Measurements from ENCODE around the gene VRK1.

Gene VRK1

GRCh38 chr14:96897184-96897583, 100.0 kb downstream of the VRK1 start:
- Histone ChIP-seq H3K9ac (ENCODE audit: low read length) (no peak overlapping the region), H3K4me1 (ENCODE audit: low read length) (peaks cover 12% of the 10 kb centered on the region)
- no peak for TF ChIP-seq EZH2phosphoT487 (IDR thresholded peaks at IDR 0.05; ENCODE audit: low read length)
- TF ChIP-seq, protein P1, sequence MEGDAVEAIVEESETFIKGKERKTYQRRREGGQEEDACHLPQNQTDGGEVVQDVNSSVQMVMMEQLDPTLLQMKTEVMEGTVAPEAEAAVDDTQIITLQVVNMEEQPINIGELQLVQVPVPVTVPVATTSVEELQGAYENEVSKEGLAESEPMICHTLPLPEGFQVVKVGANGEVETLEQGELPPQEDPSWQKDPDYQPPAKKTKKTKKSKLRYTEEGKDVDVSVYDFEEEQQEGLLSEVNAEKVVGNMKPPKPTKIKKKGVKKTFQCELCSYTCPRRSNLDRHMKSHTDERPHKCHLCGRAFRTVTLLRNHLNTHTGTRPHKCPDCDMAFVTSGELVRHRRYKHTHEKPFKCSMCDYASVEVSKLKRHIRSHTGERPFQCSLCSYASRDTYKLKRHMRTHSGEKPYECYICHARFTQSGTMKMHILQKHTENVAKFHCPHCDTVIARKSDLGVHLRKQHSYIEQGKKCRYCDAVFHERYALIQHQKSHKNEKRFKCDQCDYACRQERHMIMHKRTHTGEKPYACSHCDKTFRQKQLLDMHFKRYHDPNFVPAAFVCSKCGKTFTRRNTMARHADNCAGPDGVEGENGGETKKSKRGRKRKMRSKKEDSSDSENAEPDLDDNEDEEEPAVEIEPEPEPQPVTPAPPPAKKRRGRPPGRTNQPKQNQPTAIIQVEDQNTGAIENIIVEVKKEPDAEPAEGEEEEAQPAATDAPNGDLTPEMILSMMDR (IDR thresholded peaks at IDR 0.05; ENCODE audit: low read length), result no peak
- no peak for TF ChIP-seq EZH2 (optimal IDR thresholded peaks at IDR 0.05; ENCODE audit: low read depth, low read length)

DNA sequence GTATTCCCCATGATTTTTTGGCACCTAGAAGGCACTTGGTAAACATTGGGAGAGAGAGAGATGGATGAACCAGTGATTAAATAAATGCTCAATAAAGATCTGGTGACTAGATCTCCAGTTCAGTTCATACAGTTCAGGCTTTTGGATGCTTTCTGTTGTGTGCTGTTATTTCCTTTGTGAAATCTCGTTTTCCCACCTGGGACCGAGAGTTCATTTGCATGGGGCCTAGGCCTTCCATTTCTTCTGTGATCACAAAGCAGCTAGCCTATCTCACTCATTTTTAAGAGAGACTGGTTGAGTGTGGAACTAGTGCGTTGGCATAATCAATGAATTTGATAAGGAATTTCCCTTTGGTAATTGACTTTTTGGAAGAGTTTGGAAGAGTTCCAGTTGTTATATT, 104.0 kb downstream of the VRK1 start:
- H2AFZ ChIP-seq (ENCODE audit: low read length), result no peak overlapping the region
- peak overlapping the region; percentile 31 for H3K4me2 ChIP-seq (ENCODE audit: low read depth, low read length)
- no peaks in the 10 kb centered on the region for H3K9me3 ChIP-seq (replicated peaks; ENCODE audit: insufficient read depth, low read length)
- H3K9ac ChIP-seq (ENCODE audit: low read length), result no peak overlapping the region
- TF ChIP-seq EZH2phosphoT487 (IDR thresholded peaks at IDR 0.05; ENCODE audit: low read length), result no peak
- H3K79me2 ChIP-seq (ENCODE audit: low read length), result no peaks in the 10 kb centered on the region
- H3K36me3 ChIP-seq (replicated peaks; ENCODE audit: insufficient read depth, low read length), result no peaks in the 10 kb centered on the region
- peak; percentile 52 for DNase-seq
- peak overlapping the region; percentile 68; the same call in 1 of the 2 replicates for H3K27ac ChIP-seq (ENCODE audit: low read length)
- H3K27me3 ChIP-seq (replicated peaks; ENCODE audit: insufficient read depth, low read length), result no peaks in the 10 kb centered on the region
- H3F3A ChIP-seq (ENCODE audit: insufficient read depth, low read length), result no peaks in the 10 kb centered on the region
- no peaks in the 10 kb centered on the region for H4K20me1 ChIP-seq (ENCODE audit: insufficient read depth, low read length)
- H3K4me3 ChIP-seq (ENCODE audit: low read length), result no peak overlapping the region
- H3K9me2 ChIP-seq (replicated peaks; ENCODE audit: insufficient read depth, low read length), result no peaks in the 10 kb centered on the region
- peaks cover 12% of the 10 kb centered on the region for H3K4me1 ChIP-seq (ENCODE audit: low read length)

More at GRCh38 chr14:96897184-96897583, 100.0 kb downstream of the VRK1 start:
- Histone ChIP-seq H3K27me3 (replicated peaks; ENCODE audit: insufficient read depth, low read length) (no peaks in the 10 kb centered on the region), H3F3A (ENCODE audit: insufficient read depth, low read length) (no peaks in the 10 kb centered on the region), H3K4me3 (ENCODE audit: low read length) (no peak overlapping the region), H2AFZ (ENCODE audit: low read length) (no peak overlapping the region), H3K27ac (ENCODE audit: low read length) (no peak overlapping the region), H4K20me1 (ENCODE audit: insufficient read depth, low read length) (no peaks in the 10 kb centered on the region), H3K79me2 (ENCODE audit: low read length) (no peaks in the 10 kb centered on the region), H3K9me3 (replicated peaks; ENCODE audit: insufficient read depth, low read length) (no peaks in the 10 kb centered on the region), H3K36me3 (replicated peaks; ENCODE audit: insufficient read depth, low read length) (no peaks in the 10 kb centered on the region), H3K4me2 (ENCODE audit: low read depth, low read length) (no peak overlapping the region), H3K9me2 (replicated peaks; ENCODE audit: insufficient read depth, low read length) (no peaks in the 10 kb centered on the region)
- DNase-seq, result no peak

DNA sequence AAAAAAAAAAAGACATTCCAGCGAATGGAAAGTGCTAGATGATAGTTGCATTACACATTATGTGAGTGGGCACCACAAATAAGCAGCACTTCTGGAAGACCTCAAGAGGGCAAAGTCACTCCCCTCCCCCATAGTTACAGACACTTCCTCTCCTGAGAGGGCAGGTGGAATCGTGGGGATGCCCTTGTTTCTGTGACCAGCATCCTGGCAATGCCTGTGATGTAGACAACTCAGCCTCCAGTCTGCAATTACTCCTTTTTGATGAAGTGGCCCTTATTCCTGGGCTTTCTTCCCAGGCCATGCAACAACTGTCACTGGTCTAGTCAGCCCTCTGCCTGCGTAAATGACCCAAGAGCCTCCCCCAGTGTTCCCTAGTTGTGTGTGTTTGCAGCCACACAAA, 104.8 kb downstream of the VRK1 start:
- no peak overlapping the region for H3K4me3 ChIP-seq (ENCODE audit: low read length)
- H3K27ac ChIP-seq (ENCODE audit: low read length), result no peak overlapping the region
- TF ChIP-seq EZH2 (optimal IDR thresholded peaks at IDR 0.05; ENCODE audit: low read depth, low read length) (no peak), EZH2phosphoT487 (IDR thresholded peaks at IDR 0.05; ENCODE audit: low read length) (no peak)
- no peaks in the 10 kb centered on the region for H3K9me2 ChIP-seq (replicated peaks; ENCODE audit: insufficient read depth, low read length)
- no peaks in the 10 kb centered on the region for H3K9me3 ChIP-seq (replicated peaks; ENCODE audit: insufficient read depth, low read length)
- H3K4me2 ChIP-seq (ENCODE audit: low read depth, low read length), result no peak overlapping the region
- H3K9ac ChIP-seq (ENCODE audit: low read length), result no peak overlapping the region
- no peak overlapping the region for H2AFZ ChIP-seq (ENCODE audit: low read length)
- H3K36me3 ChIP-seq (replicated peaks; ENCODE audit: insufficient read depth, low read length), result no peaks in the 10 kb centered on the region
- H3K27me3 ChIP-seq (replicated peaks; ENCODE audit: insufficient read depth, low read length), result no peaks in the 10 kb centered on the region
- H3F3A ChIP-seq (ENCODE audit: insufficient read depth, low read length), result no peaks in the 10 kb centered on the region
- no peak for DNase-seq
- no peaks in the 10 kb centered on the region for H4K20me1 ChIP-seq (ENCODE audit: insufficient read depth, low read length)
- peaks cover 12% of the 10 kb centered on the region for H3K4me1 ChIP-seq (ENCODE audit: low read length)
- H3K79me2 ChIP-seq (ENCODE audit: low read length), result no peaks in the 10 kb centered on the region

GRCh38 chr14:96903444-96904023, 106.4 kb downstream of the VRK1 start:
- H3K9ac ChIP-seq (ENCODE audit: low read length), result no peak overlapping the region
- H3K9me2 ChIP-seq (replicated peaks; ENCODE audit: insufficient read depth, low read length), result no peaks in the 10 kb centered on the region
- no peak overlapping the region for H3K4me2 ChIP-seq (ENCODE audit: low read depth, low read length)
- no peaks in the 10 kb centered on the region for H3K79me2 ChIP-seq (ENCODE audit: low read length)
- no peaks in the 10 kb centered on the region for H4K20me1 ChIP-seq (ENCODE audit: insufficient read depth, low read length)
- DNase-seq, result no peak
- no peaks in the 10 kb centered on the region for H3F3A ChIP-seq (ENCODE audit: insufficient read depth, low read length)
- H3K27me3 ChIP-seq (replicated peaks; ENCODE audit: insufficient read depth, low read length), result no peaks in the 10 kb centered on the region
- peaks cover 12% of the 10 kb centered on the region for H3K4me1 ChIP-seq (ENCODE audit: low read length)
- no peaks in the 10 kb centered on the region for H3K9me3 ChIP-seq (replicated peaks; ENCODE audit: insufficient read depth, low read length)
- no peaks in the 10 kb centered on the region for H3K36me3 ChIP-seq (replicated peaks; ENCODE audit: insufficient read depth, low read length)
- no peak overlapping the region for H2AFZ ChIP-seq (ENCODE audit: low read length)
- H3K4me3 ChIP-seq (ENCODE audit: low read length), result no peak overlapping the region
- H3K27ac ChIP-seq (ENCODE audit: low read length), result no peak overlapping the region
- TF ChIP-seq EZH2phosphoT487 (IDR thresholded peaks at IDR 0.05; ENCODE audit: low read length), result no peak
- TF ChIP-seq, protein P1 (IDR thresholded peaks at IDR 0.05; ENCODE audit: low read length), result no peak
- TF ChIP-seq EZH2 (optimal IDR thresholded peaks at IDR 0.05; ENCODE audit: low read depth, low read length), result no peak
